LoVo (cell line): ENCODE data around the gene DDIT3.

Source experiments
- DNase-seq: peaks from one replicate; pipeline ENCODE4 v3.0.0-alpha.2; 2016; ENCODE audit warnings: low spot score

Gene DDIT3

DNA sequence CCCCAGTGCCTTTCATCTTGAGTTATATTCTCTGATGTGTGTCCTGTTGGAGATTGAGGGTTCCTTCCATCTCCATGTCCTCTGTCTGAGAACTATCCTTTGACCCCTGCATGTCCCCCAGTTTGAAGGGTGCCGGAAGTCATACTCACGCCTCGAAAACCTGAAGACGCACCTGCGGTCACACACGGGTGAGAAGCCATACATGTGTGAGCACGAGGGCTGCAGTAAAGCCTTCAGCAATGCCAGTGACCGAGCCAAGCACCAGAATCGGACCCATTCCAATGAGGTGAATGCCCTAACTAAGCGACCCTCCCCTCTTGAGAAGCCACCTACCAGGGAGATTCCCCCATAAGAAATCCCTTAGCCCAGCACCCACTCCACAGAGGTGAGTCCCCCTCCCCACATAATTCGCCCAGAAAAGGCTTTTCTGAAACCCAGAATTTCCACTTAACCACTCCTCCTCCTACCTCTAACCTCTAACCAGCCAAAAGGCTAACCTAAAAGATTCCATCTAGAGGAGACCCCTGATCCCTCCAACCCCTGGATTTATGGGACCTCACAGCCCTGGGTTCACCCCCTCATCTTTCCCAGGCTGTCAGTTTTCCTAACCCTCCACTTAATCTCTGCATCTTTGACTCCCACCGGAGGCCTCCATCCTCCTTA is 53.0 kb downstream of the DDIT3 start:
- no peak for DNase-seq
